Ramos (cell line): Measurements from ENCODE around the gene LDLR.
"Not testable (repeated sequence)": the region's sequence is repeated elsewhere in the genome, so short reads cannot be mapped to it uniquely, and the experiment has no call there.

Experiments
- in situ Hi-C: fragments of 300-500 bp; cut with MboI; formaldehyde crosslinking; loops from one replicate; pipeline ENCODE4 v1.14.3; 2022; ENCODE audit warnings: low sequenced_read_pairs; ENCODE audit not compliant: unreplicated experiment

Gene LDLR

GRCh38 chr19:11069561-11069960 lies 19.7 kb upstream of the LDLR start:
- in situ Hi-C loops, result no loop called here

- in situ Hi-C loops, result no loop called here
These were observed 19.1 kb upstream of the LDLR start for GRCh38 chr19:11070123-11070522.

- in situ Hi-C loops, result no loop called here
These were observed 15.7 kb upstream of the LDLR start for GRCh38 chr19:11073568-11073967.

GRCh38 chr19:11076792-11077191 lies 12.5 kb upstream of the LDLR start:
- in situ Hi-C loops, result not testable (repeated sequence)

- in situ Hi-C loops, result no loop called here
These were observed 10.4 kb upstream of the LDLR start for GRCh38 chr19:11078893-11079292.

- in situ Hi-C loops, result no loop called here
These were observed 9.3 kb upstream of the LDLR start for GRCh38 chr19:11079999-11080398.

GRCh38 chr19:11087870-11088505 lies 1.3 kb upstream of the LDLR start:
- in situ Hi-C loops, result no loop called here

- in situ Hi-C loops, result no loop called here
These were observed 583 bp upstream of the LDLR start for GRCh38 chr19:11088506-11089253.

- in situ Hi-C loops, result not testable (repeated sequence)
These were observed 676 bp downstream of the LDLR start for GRCh38 chr19:11090014-11090263.

- in situ Hi-C loops, result no loop called here
These were observed 1.2 kb downstream of the LDLR start for GRCh38 chr19:11090264-11090996.

- in situ Hi-C loops, result no loop called here
These were observed 1.9 kb downstream of the LDLR start for GRCh38 chr19:11090997-11091702.

GRCh38 chr19:11091703-11092153 lies 2.5 kb downstream of the LDLR start:
- in situ Hi-C loops, result no loop called here

- in situ Hi-C loops, result no loop called here
These were observed 2.9 kb downstream of the LDLR start for GRCh38 chr19:11092181-11092538.

GRCh38 chr19:11093689-11094238 lies 4.5 kb downstream of the LDLR start:
- in situ Hi-C loops, result no loop called here

GRCh38 chr19:11094520-11094894 lies 5.2 kb downstream of the LDLR start:
- in situ Hi-C loops, result no loop called here

GRCh38 chr19:11096210-11096841 lies 7.1 kb downstream of the LDLR start:
- in situ Hi-C loops, result no loop called here

GRCh38 chr19:11097367-11097766 lies 8.1 kb downstream of the LDLR start:
- in situ Hi-C loops, result not testable (repeated sequence)

- in situ Hi-C loops, result no loop called here
These were observed 9.1 kb downstream of the LDLR start for GRCh38 chr19:11098327-11098726.

- in situ Hi-C loops, result no loop called here
These were observed 9.6 kb downstream of the LDLR start for GRCh38 chr19:11098861-11099260.

GRCh38 chr19:11100049-11100448 lies 10.8 kb downstream of the LDLR start:
- in situ Hi-C loops, result no loop called here
